Posterior cingulate gyrus (tissue), 11 donors: ENCODE results near the gene CLMP.
"Not testable (repeated sequence)": the region's sequence is repeated elsewhere in the genome, so short reads cannot be mapped to it uniquely, and the experiment has no call there.

ENCODE experiments used
- DNase-seq, 10 donors: peaks; one replicate each; pipeline versions ENCODE4 v3.0.0 to v3.0.0-alpha.2; 2020 to 2021; ENCODE audit warnings: mixed read lengths in 3 of 10
- intact Hi-C: fragments of 100-400 bp; cut with DNase I; formaldehyde crosslinking; loops from one replicate; pipeline ENCODE4 v1.15.1; 2023

CLMP gene

GRCh38 chr11:123148965-123149364 is 46.1 kb downstream of the CLMP start:
- no peak for DNase-seq
- intact Hi-C loops, result no loop called here

- DNase-seq, result no peak
- intact Hi-C loops, result no loop called here
Observed at GRCh38 chr11:123145661-123146060, 49.4 kb downstream of the CLMP start.

DNA sequence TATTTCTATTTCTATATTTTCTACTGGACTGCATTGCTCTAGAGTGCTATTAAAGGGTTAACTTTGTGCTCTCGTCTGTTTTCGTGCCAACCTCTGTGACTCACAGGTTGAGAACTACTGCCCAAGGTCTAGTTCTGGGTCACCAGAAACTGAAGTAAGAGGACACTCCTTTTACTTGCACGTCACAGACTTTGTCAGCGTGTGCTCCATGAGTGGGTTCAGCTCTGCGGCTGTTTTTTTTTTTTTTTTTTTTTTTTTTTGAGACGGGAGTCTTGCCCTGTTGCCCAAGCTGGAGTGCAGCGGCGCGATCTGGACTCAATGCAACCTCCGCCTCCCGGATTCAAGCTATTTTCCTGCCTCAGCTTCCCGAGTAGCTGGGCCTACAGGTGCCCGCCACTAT is 49.8 kb downstream of the CLMP start:
- intact Hi-C loops, result no loop called here
- DNase-seq, result no peak

DNA sequence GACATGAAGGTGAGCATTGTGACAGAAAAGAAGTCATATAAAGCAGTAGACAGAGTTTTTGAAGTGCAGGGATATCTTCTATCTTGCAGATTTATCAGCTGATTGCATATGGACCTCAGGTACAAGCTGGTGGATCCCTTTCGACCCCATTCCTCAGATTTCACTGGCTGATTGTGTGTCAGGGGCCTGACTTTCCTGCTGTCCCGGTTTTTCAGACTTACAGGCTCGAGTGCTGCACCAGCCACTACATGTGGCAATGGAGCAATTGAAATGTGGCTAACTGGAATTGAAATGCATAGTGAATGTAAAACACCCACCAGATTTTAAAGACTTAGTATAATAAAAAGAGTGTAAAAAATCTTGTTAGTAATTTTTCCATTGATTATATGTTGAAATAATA is 50.3 kb downstream of the CLMP start:
- DNase-seq, result no peak
- intact Hi-C loops, result no loop called here

- intact Hi-C loops, result no loop called here
- no peak for DNase-seq
Observed at GRCh38 chr11:123143921-123144320, 51.1 kb downstream of the CLMP start.

DNA sequence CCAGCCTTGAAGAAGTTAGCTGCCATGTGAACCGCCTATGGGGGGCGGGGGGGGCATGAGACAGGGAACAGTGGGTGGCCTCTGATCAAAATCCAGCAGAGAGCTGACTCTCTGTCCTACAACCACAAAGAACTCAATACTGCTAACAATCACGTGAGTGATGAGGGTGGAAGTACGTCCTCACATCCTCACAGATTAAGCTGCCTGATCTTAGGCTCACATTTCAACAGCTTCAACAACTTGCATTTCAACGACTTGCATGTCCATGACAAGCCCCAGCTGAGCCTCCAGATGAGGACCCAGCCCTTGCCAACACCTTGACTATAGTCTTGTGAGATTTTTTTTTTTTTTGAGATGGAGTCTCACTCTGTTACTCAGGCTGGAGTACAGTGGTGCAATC is 51.6 kb downstream of the CLMP start:
- intact Hi-C loops, result no loop called here

GRCh38 chr11:123139206-123139605 is 55.8 kb downstream of the CLMP start:
- DNase-seq, result no peak
- intact Hi-C loops, result no loop called here

More for the DNA sequence above, 51.6 kb downstream of the CLMP start:
- no peak for DNase-seq

DNA sequence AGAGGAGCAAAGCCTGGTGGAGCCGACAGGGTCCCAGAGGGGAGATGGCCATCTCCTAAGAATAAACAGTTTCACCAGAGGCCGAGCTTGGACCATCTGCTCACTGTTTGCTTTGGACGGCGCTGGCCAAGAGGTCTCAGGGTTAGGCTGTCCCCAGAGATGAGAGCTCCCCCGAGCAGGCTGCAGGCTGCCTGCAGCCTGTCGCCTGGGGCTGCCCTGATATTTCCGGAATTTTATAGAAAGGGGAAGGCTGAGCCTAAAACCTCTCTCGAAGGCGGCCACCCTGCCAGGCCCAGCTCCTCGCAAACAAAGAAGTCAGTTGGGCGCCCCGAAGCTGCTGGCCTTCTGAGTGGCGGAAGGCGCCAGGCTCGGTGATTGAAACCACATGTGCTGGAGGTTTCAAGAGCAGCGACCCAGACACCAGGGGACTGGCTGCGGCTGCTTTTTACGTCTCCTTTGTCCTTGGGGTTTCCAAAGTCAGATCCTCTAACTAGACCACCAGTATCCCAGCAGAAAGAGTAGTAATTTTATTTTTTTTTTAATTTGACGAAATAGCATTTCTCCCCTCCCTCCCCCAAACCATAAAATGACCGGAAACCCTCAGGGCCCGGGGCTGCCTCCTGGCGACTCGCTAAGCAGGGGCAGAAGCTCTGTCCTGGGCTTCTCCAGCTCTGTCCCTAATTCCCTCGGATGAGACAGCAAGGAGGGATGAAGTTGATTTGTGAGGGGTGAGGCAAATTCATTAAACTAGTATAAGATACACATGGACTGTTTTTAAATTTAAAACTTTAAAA is 57.4 kb downstream of the CLMP start:
- intact Hi-C loops, result no loop called here
- peak in 5 of 10 donors; percentile 14 to 72 (median 16) for DNase-seq

- DNase-seq, result no peak
- intact Hi-C loops, result no loop called here
Observed at GRCh38 chr11:123135863-123136446, 59.1 kb downstream of the CLMP start.

- intact Hi-C loops, result no loop called here
- peak in 1 of 10 donors; percentile 46 for DNase-seq
Observed at GRCh38 chr11:123132881-123133280, 62.2 kb downstream of the CLMP start.

GRCh38 chr11:123132034-123132766 is 62.8 kb downstream of the CLMP start:
- DNase-seq, intact Hi-C loops: not testable (repeated sequence)

DNA sequence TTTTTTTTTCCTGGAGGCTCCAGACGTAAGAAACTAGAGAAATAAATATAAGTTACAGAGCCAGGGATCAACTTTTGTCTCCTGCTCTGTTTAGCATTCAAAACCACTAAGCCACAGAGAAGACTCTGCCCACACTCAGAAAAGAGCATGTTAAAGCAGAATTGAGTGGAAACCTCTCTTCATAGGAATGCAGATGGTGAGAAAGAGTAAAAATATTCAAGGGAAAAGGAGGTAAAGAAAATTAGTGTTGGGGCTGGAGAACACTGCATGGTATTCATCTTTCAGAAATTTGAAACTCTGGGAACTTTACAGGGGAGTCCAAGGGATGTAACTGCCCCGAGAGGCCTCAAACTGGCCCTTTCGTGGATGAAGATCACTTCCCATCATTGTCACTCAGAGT is 65.1 kb downstream of the CLMP start:
- intact Hi-C loops, result no loop called here
- no peak for DNase-seq

DNA sequence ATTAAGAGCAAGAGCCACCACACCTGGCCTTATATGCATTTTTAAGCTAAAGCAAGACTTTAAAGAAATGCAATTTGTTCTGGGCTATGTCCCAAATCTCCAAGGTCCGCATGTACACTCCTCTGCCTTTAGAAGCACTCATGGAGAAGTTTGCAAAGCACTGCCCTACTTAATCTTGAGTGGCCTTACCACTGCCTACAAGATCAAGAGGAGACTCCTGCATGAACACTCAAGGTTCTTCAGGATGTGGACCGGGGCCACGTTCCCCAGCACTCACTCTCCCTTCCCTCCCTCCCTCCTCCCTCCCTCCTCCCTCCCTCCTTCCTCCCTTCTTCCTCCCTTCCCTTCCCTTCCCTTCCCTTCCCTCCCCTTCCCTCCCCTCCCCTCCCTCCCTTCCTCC is 69.9 kb downstream of the CLMP start:
- DNase-seq, result no peak
- intact Hi-C loops, result no loop called here

DNA sequence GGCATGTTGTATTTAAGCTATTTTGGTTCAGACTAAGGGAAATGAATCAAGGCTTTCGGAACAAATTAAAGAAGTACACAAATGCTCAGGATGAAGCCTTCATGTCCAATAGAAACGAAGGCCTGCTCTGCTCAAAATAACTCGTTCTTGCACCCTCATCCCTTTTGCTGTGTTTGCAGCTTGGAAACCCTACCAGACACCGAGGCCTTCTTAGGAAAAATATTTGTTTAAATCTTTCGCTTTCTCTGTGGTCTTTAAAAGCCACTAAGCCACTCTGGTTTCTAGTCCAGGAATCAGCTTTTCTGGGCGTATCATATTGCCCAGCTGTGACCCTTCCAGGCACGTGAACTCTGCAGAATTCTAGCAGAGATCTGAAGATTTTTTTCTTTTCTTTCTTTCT is 72.2 kb downstream of the CLMP start:
- intact Hi-C loops, result no loop called here
- no peak for DNase-seq

GRCh38 chr11:123122341-123122740 is 72.7 kb downstream of the CLMP start:
- intact Hi-C loops, result no loop called here
- peak in 1 of 10 donors; percentile 12 for DNase-seq

DNA sequence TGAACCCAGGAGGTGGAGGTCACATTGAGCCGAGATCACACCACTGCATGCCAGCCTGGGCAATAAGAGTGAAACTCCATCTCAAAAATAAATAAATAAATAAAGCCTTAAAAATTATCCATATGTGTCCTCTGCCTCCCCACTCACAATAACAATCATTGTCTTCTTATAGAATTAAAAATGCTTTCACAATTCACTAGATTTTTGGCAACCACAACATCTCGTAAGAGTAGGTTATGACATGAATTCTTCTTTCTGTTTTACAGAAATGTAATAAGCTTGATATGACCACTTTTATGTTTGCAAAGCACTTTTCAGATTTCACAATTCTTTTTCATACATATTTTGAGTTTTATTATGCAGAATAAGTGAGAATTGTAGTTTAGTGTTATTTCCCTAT is 78.6 kb downstream of the CLMP start:
- DNase-seq, result no peak
- intact Hi-C loops, result loop anchor here (10.0 kb wide), 1 partner anchor 358 kb away; no protein-coding TSS in a partner anchor

GRCh38 chr11:123111465-123111864 is 83.6 kb downstream of the CLMP start:
- intact Hi-C loops, result loop anchor here (2.0 to 10.0 kb wide), 2 partner anchors 135 to 363 kb away; no protein-coding TSS in a partner anchor
- no peak for DNase-seq

DNA sequence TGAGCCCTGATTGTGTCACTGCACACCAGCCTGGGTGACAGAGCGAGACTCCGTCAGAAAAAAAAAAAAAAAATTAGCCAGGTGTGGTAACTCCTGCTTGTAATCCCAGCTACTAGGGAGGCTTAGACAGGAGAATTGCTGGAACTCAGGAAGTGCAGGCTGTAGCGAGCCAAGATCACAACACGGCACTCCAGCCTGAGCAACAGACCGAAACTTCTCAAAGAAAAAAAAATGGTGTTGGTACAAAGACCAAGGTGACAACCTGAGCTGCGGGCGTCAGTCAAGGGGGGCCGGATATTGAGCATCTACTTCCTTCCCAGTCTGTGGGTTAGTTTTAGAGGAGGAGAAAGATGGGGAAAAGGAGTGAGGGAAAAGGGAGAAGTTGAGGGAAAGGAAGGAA is 84.7 kb downstream of the CLMP start:
- intact Hi-C loops, result loop anchor here (2.0 to 10.0 kb wide), 2 partner anchors 136 to 364 kb away; no protein-coding TSS in a partner anchor
- no peak for DNase-seq

DNA sequence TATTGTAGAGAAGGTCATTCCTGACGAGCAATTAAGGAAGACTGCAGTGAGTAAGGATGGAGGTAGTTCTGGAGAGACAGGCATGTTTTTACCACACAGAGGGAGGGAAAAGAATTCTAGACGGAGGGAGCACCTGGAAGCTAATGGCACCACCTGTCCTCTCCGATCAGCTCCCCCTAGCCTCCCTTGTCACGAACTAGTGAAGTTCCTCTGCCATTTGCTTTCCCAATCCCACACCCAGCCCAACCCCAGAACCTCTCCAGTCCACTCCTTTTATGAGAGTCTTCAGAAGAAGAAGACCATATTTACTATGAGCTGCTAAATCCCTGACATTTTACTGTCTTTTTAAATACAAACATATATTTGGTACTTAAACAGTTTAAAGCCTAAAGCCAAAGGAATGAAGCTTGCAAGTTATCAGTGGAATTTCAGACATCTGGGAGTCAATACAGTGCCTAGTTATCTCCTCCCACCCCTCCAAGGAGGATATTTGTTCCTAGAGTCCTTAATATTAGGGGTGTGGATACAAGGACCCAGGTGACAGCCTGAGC is 87.0 kb downstream of the CLMP start:
- intact Hi-C loops, result no loop called here
- no peak for DNase-seq

DNA sequence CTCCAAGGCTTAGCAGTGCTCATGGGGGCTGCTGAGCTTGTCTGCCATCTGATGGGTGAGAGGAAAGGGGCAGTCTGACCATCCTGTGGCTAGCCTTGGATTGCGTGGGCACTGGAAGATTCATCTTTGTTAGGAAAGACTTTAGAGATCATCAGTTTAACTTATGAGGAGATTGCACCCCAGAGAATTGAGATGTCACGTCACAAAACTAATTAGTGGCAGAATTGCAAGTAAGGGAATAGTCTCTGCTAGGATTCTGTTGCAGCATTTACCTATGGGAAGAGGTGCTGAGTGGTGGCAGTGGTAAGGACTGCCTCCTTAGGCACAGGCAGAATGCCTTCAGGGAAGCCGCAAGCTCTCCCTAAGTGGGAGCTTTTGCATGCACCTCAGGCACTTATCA is 90.4 kb downstream of the CLMP start:
- intact Hi-C loops, result no loop called here
- DNase-seq, result no peak
